DMS79 treated with DMSO at 0.1 percent for 48 hours (cell line): ENCODE results near the gene SNAPC2.
A peak's percentile ranks its signal among the peaks of the same experiment; 100 is the strongest.

Experiments
- DNase-seq: peaks from one replicate; lab custom pipeline; 2025; lab: John Stamatoyannopoulos, UW

Gene SNAPC2

GRCh38 chr19:7919610-7920518 is at the start of gene SNAPC2:
Gene SNAPC2 (plus strand): TSS chr19:7920338. CDS start chr19:7920367, 29 bp downstream.
- peak; percentile 90 for DNase-seq

DNA sequence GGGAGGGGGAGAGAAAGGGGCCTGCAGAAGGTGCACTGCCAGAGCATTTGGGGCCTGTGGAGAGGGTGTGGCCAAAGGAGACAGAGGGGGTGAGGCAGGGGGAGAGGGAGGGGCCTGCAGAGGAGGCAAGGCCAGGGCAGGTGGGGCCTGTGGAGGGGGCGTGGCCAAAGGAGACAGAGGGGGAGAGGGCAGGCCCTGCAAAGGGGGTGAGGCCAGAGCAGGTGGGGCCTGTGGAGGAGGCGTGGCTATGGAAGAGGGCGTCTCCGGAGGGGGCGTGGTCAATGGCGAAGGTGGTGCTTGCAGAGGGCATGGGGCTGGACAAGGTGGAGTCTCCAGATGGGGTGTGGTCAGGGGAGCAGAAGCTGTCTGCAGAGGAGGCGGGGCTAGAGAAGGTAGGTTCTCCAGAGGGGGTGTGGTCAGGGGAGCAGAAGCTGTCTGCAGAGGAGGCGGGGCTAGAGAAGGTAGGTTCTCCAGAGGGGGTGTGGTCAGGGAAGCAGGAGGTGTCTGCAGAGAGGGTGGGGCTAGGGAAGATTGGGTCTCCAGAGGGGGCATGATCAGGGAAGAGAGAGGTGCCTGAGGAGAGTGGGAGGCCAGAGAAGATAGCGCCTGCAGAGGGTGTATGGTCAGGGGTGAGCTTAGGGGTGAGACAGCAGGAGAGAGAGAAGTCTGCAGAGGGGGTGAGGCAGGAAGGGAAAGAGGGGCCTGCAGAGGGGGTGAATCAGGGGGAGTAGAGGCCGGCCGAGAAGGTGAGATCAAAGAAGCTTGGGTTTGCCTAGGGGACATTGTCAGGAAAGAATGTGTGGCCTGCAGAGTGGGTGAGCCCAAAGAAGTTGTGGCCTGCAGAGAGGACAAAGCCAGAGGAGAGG is 49.3 kb upstream of the SNAPC2 start:
- DNase-seq = no peak

DNA sequence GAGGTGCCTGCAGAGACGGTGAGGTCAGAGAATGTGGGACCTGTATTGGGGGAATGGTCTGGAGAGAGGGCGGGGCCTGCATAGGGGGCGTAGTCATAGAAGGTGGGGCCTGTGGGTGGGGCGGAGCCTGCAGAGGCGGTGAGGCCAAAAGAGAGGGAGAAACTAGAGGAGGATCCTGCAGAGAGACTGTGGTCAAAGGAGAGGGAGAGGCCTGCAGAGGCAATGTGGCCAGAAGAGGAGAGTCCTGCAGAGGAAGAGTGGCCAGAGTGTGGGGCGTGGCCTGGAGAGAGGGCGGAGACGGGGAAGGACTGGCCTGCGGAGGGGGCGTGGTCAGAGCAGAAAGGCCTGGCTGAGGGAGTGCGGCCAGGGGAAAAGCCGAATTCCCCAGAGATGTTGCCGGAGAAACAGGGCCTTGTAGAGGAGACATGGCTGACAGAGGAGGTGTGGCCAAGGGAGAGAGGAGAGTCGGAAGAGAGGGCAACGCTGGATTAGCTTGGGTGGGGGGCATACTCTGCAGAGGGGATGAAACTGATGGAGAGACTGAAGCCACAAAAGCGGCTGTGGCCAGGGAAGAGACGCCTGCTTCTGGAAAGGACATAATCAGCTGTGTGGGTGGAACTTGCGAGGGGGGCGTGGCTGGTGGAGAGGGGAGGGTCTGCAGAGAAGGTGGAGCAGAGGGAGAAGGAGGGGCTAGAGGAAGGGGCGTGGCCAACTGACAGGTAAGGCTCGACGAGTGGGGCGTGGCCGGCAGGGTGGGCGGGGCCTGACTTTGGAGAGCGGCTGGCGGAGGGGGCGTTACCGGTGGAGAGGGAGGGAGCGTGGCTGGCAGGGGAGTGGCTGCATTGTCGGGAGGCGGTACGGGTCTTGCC is 48.5 kb upstream of the SNAPC2 start:
- DNase-seq = no peak

GRCh38 chr19:7872306-7873204 is 47.6 kb upstream of the SNAPC2 start:
- DNase-seq = no peak

- DNase-seq = no peak
These were observed 46.6 kb upstream of the SNAPC2 start for GRCh38 chr19:7873304-7874075.

GRCh38 chr19:7874076-7874896 is 45.9 kb upstream of the SNAPC2 start, which contains the start of gene PRR36:
Gene PRR36 (minus strand): TSS chr19:7874390. CDS start chr19:7873689, 701 bp downstream.
- peak; percentile 85 for DNase-seq

- DNase-seq = no peak
These were observed 45.3 kb upstream of the SNAPC2 start for GRCh38 chr19:7874897-7875273.

DNA sequence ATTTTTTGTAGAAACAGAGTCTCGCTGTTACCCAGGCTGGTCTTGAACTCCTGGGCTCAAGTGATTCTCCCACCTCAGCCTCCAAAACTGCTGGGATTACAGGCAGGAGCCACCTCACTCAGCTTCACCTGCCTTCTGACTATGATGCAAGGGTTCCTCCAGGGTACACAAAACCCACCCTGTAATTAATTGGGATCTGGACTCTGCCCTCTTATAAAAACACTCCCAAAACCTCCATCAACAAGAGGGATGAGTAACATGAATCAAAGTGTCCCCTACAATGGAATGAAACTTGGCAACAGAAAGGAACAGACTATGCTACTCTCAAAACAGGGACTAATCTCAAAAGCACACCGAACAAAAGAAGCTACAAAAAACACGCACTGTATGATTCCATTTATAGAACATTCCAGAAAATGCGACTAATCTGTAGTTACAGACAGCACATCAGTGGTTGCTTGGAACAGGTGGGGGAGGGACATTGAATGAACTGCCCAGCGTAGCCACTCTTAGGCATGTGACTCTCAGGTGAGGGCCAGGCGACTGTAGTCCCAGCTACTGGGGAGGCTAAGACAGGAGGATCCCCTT is 42.8 kb upstream of the SNAPC2 start:
- no peak for DNase-seq

DNA sequence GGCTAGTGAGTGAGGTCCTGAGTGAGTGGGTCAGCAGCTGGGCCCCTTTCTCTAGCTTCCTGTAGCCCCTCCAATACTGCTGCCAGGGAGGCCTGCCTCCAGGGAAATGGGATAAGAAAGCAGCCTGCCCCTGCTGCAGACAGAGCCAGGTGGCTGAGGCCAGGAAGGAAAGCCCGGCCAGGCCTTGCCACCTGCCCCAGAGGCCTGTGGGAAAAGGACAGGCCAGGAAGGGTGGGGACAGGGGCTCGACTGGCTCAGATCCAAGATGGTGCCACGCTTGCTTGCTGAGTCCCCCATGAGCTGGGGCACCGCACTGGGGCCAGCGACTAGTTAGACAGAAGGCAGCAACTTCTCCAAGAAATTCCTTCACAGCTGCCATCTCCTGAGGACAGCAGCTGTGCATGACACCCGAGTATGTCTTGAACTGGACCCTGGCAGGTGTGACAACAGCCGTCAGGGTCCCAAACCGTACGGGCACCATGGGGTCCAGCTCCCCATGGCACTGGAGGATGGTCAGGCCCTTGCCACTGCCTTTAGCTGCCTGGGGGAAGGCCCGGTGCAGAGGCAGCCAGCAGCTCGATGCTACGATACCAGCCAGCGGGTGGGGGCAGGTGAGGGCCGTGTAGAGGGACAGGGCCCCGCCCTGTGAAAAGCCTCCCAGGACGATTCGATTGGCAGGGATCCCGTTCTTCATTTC is 40.9 kb upstream of the SNAPC2 start:
- no peak for DNase-seq

DNA sequence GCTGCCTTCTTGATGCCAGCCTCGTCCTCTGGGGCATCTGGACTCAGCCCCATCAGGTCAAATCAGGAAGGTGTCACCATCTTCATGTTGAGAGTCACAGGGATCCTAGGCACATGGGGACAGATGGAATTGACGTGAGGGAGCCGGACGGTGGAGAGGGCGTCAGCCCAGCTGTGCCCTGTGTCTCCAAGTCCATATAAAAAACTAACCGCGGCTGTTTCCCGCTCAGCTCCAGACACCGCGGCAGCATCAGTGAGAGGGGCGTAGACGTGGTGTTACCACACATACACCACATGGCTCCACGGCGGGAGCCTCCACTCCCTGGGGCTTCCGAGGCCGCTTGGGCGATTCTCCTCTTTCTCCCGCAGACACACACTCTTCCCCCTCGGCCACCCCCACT is 40.3 kb upstream of the SNAPC2 start:
- DNase-seq = no peak

DNA sequence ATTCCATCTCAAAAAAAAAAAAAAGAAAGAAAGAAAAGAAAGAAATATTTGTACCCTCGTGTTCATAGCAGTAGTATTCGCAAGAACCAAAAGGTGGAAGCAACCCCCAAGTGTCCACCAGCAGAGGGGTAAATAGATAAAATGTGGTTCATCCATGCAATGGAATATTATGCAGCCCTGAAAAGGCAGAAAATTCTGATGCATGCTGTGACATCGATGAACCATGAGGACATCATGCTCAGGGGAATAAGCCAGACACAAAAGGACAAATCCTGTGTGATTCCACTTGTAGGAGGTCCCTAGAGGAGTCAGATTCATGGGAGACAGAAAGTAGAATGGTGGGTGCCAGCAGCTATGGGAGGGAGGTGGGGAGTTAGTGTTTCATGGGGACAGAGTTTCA is 38.2 kb upstream of the SNAPC2 start:
- no peak for DNase-seq

- DNase-seq = no peak
These were observed 37.0 kb upstream of the SNAPC2 start for GRCh38 chr19:7883105-7883504.

GRCh38 chr19:7883796-7884570 is 36.2 kb upstream of the SNAPC2 start:
- DNase-seq = no peak

GRCh38 chr19:7885818-7886217 is 34.3 kb upstream of the SNAPC2 start:
- DNase-seq = no peak

DNA sequence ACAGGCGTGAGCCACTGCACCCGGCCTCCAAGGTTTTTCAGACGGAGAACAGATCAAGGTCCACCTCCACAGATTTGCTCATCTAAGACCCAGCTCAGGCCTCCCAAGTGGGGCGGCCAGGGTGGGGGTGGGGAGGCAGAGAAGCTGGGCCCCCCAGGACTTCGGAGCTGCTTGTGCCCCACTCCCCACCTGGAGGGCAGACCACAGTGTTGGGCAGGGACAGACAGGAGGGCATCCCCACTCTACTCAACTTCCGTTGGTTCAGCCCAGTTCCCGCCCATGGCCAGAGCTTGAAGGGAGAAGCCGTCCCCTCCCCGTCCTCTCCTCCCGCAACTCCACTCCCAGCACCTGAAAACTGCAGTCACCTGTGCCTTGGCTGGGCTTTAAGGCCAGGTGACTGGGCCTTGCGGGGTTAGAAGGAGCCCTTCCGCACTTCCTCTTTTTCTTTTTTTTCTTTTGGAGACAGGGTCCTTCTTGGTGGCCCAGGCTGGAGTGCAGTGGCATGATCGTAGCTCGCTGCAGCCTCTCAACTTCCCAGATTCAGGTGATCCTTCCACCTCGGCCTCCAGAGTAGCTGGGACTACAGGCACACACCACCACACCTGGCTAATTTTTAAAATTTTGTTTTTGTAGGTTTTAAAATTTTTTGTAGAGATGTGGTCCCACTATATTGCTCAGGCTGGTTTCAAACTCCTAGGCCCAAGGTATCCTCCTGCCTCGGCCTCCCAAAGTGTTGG is 32.6 kb upstream of the SNAPC2 start:
- no peak for DNase-seq

DNA sequence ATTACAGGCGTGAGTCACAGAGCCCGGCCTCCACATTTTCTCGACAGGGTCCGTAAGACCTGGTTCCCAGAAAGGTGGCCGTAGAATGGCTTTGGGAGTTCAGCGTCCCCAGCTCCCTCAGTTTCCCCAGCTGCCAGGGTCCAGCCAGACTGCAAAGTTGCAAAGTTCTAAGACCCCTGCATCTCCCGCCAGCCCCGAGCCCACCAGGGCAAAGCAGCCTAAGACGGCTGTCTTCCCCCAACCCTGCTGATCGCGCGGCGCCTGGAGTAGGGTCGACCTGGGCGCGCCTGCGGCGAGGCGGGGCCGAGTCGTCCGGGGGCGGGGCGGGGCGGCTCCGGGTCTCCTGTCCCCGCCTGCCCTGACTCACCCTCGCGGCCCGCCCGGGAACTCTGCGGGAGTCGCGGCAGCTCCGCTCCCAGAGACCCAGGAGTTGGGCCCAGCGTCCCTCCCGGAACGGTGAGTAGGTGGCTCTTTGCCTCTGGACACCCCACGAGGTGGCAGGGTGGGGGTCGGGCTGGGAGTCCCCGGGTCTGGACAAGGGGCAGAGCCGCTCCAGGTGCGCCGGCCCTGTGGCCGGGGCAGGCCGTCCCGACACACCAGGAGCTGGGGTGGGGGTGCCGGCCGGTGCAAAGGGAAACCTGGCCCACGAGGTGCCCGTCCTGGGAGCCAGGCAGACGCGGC is 31.9 kb upstream of the SNAPC2 start, which contains the start of gene LRRC8E:
LRRC8E (plus strand) TSS at position 366 of the 681 bp plus-strand sequence. CDS start 7,094 bp downstream, outside the sequence.
- peak; percentile 16 for DNase-seq
